Naive B cell (primary cell): Measurements from ENCODE around the gene WDR93. TPM values are rescaled to one million over a fixed set of nuclear protein-coding genes. Genes with fewer than 3 reads are reported as not detected.

Source experiments
- ATAC-seq, 2 donors: fragments of 150-1000 bp; cut with Tn5 transposase; 2 replicates each; pipeline ENCODE4 v1.10.0; 2021; ENCODE audit warnings: low read depth in 2 of 2, mild to moderate bottlenecking in 2 of 2, moderate library complexity in 2 of 2
- DNase-seq: peaks from one replicate; pipeline ENCODE4 v3.0.0; 2022
- H3K27ac Mint-ChIP-seq, 6 donors: one replicate each; pipeline ENCODE4 v1.8.0; 2020 to 2022; ENCODE audit warnings: mild to moderate bottlenecking in 6 of 6, mixed read lengths in 6 of 6, moderate library complexity in 5 of 6, inconsistent platforms in 2 of 6
- H3K27me3 Mint-ChIP-seq, 3 donors: one replicate each; pipeline ENCODE4 v1.8.0; 2021 to 2022; ENCODE audit warnings: mixed read lengths in 3 of 3, mild to moderate bottlenecking in 1 of 3
- H3K36me3 Mint-ChIP-seq, 2 donors: one replicate each; pipeline ENCODE4 v1.8.0; 2020 to 2022; ENCODE audit warnings: mixed read lengths in 2 of 2, inconsistent platforms in 1 of 2, mild to moderate bottlenecking in 1 of 2
- H3K4me1 Mint-ChIP-seq, 3 donors: one replicate each; pipeline ENCODE4 v1.8.0; 2020 to 2022; ENCODE audit warnings: mixed read lengths in 3 of 3, inconsistent platforms in 1 of 3, mild to moderate bottlenecking in 1 of 3, moderate library complexity in 1 of 3
- H3K4me3 Mint-ChIP-seq, 8 donors: one replicate each; pipeline ENCODE4 v1.8.0; 2020 to 2022; ENCODE audit warnings: mild to moderate bottlenecking in 8 of 8, mixed read lengths in 8 of 8, moderate library complexity in 8 of 8, inconsistent platforms in 2 of 8
- H3K9me3 Mint-ChIP-seq, 7 donors: one replicate each; pipeline ENCODE4 v1.8.0; 2020 to 2022; ENCODE audit warnings: mixed read lengths in 7 of 7, mild to moderate bottlenecking in 5 of 7, inconsistent platforms in 2 of 7, moderate library complexity in 1 of 7
- polyA plus RNA-seq, 6 donors: library from polyadenylated mRNA; unstranded; fragments of 300-500 nt; fragmentation: Illumina TruSeq; gene quantifications; one replicate each; pipeline ENCODE4 v1.2.3, GENCODE V29; 2021; ENCODE audit warnings: low read depth in 6 of 6

The WDR93 gene
- polyA plus RNA-seq: not detected

DNA sequence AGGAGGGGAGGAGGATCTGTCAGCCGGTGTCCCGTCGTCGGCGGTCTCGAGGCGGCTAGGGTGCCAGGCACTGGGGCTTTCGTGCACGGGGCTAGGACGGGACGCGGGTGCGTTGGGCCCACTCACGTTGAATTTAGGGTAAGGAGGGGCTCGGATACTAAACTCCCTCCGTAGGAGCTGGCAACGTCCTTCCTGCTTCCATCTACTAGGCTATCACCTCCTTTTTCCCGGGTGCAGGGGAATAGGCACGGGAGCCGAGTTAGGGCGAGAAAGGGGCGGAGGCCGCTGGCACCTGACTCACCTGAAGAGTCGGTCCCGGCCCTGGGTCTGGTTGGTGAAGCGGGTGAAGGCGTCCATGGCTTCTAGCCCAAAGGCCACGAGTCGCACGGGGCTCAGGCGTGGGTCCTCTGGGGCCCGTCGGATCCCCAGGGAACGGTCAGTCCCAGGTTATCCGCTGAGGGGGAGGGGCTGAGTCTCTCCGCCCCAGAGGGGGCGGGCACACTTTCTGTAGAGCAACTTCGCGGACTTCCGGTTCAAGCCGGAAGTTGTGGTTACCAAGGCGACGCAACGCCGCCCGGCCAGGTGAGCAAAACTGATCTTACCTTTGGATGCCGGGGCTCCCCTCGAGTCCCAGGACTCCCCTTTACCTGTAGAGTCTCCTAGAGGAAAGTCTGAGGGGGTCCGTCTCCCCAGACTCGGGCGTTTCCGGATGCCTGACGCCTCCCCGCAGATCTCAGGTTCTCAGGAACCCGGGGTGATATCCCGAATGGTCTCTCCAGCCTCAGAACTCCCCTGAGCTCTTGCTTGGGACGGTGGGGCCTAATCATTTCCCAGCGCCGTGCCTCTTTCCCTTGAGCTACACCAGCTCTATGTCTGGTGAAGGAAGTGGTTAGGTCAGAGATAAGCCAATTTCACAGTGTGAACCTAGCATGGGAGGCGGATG lies at the start of gene WDR93, which contains the start of gene PEX11A:
TSS of gene WDR93 (plus strand) at position 536 of the 943 bp plus-strand sequence. CDS start 10,936 bp downstream, outside the sequence.
TSS of gene PEX11A (minus strand) at position 479 of the 943 bp plus-strand sequence. CDS start at position 357, 122 bp downstream.
- Mint-ChIP-seq H3K9me3 (peaks cover 0 to 3% (median 0%) of the 10 kb centered on the region in 7 donors), H3K27ac (peak within 1 kb of the TSS in 5 of 6 donors; percentile 33 to 95 (median 56)), H3K4me1 (peaks cover 5 to 15% (median 12%) of the 10 kb centered on the region in 3 donors), H3K36me3 (peaks cover 1 to 3% of the 10 kb centered on the region in 2 donors), H3K27me3 (no peaks in the 10 kb centered on the region), H3K4me3 (peak within 1 kb of the TSS; percentile 83 to 96 (median 89))
- DNase-seq: peak; percentile 63
- peak; percentile 82 to 94 for ATAC-seq

DNA sequence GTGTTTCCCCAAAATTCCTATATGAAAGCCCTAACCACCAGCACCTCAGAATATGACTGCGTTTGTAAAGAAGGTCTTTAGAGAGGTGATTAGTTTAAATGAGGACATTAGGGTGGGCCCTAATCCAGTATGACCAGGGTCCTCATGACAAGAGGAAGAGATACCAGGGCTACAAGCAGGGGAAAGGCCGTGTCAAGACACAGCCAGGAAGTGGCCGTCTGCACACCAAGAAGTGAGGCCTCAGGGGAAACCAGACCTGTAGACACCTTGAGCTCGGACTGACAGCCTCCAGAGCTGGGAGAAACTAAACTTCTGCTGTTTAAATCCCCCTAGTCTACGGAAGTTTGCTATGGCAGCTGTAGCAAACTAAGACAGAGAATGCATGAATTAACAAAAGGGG lies 49.6 kb upstream of the WDR93 start:
- peak overlapping the region in 1 of 6 donors; percentile 42 for H3K27ac Mint-ChIP-seq
- no peaks in the 10 kb centered on the region for H3K27me3 Mint-ChIP-seq
- ATAC-seq (no peak), DNase-seq (no peak)
- no peaks in the 10 kb centered on the region for H3K9me3 Mint-ChIP-seq
- no peaks in the 10 kb centered on the region for H3K4me1 Mint-ChIP-seq
- no peak overlapping the region for H3K4me3 Mint-ChIP-seq
- H3K36me3 Mint-ChIP-seq: no peaks in the 10 kb centered on the region

DNA sequence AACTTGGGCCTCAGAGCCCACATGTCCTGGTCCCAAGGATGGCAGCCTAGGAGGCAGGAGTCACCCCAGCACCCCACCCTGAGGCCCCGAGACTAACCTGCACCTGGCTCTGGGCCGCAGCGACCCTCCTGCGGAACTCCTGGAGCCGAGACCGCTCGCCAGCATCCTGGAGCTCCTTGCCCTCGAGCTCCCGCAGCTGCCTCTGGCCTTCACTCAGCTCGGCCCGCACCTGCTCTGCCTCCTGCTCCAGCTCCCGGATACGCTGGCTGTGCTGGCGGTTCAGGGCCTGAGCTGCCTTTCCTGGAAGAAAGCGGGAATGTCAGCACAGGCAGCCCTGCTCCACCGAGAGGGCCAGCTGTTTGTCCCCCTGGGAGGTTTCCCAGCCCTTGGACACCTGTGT lies 48.5 kb upstream of the WDR93 start:
- no peaks in the 10 kb centered on the region for H3K9me3 Mint-ChIP-seq
- H3K36me3 Mint-ChIP-seq: no peaks in the 10 kb centered on the region
- H3K4me3 Mint-ChIP-seq: peak overlapping the region in 1 of 8 donors; percentile 20
- DNase-seq (no peak), ATAC-seq (no peak)
- peaks cover under 1 to 2% (median 1%) of the 10 kb centered on the region in 3 donors for H3K4me1 Mint-ChIP-seq
- no peak overlapping the region for H3K27ac Mint-ChIP-seq
- H3K27me3 Mint-ChIP-seq: peaks cover 0 to 6% (median 3%) of the 10 kb centered on the region in 3 donors

DNA sequence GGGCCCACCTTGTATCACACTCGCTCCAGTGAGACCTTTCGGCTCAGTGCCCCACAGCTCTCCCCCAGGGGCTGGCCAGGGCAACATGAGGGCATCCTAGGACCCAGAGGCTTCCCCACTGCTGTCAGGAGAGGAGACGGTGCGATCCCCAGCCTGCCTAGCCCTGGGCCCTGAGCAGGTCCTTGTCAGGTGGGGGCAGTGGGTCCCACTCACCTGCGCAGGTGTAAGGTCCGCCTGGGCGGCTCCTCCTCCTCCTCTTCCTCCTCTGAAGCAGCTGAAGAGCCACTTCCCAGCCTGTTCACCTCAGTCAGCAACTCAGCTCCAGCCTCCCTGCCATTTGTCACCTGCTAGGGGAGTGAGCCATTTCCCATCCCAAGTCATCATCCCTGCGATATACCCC lies 44.9 kb upstream of the WDR93 start:
- H3K4me3 Mint-ChIP-seq: peak overlapping the region in 1 of 8 donors; percentile 44
- peak overlapping the region in 1 of 6 donors; percentile 15 for H3K27ac Mint-ChIP-seq

DNA sequence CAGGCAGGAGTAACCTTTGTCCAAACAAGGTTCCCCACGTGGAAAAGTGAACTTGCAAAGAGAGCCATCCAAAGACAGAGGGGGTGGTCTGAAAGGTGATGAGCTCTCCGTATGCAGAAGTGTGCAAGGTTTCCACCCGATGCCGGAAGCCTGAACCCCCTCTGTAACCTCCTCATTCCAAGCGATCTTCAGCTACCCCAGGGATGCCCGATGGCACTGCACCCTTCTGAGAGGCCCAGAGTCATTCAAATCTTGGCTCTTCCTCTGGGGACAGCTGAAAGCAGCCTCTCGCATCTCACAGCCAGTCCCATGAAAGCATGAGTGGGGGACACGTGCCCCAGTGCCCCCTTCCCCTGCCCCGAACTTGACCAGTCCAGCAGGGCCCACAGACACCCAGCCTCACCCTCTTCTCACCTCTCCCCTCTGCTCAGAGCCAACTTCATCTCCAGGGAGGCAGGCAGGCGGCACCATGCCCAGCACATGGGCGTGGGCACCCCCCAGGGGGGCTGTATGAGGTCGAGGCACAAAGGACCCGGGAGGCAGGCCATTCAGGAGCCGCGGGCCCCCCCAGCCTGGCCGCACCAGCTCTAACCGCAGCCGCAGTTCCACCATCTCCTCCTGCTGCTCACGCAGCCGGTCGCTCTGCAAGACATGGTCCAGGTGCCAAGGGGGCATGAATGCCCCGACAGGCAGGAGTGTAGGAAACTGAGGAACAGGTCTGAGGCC lies 44.0 kb upstream of the WDR93 start:
- Mint-ChIP-seq H3K36me3 (no peaks in the 10 kb centered on the region), H3K27ac (no peak overlapping the region), H3K4me3 (no peak overlapping the region), H3K9me3 (no peaks in the 10 kb centered on the region), H3K4me1 (peaks cover 4 to 8% (median 4%) of the 10 kb centered on the region in 3 donors), H3K27me3 (peaks cover 0 to 10% (median 6%) of the 10 kb centered on the region in 3 donors)
- ATAC-seq (no peak), DNase-seq (no peak)

More for the DNA sequence above, 44.9 kb upstream of the WDR93 start:
- peaks cover 4 to 8% (median 4%) of the 10 kb centered on the region in 3 donors for H3K4me1 Mint-ChIP-seq
- no peak for ATAC-seq
- no peaks in the 10 kb centered on the region for H3K36me3 Mint-ChIP-seq
- no peaks in the 10 kb centered on the region for H3K9me3 Mint-ChIP-seq
- no peak for DNase-seq
- peaks cover 0 to 10% (median 6%) of the 10 kb centered on the region in 3 donors for H3K27me3 Mint-ChIP-seq

DNA sequence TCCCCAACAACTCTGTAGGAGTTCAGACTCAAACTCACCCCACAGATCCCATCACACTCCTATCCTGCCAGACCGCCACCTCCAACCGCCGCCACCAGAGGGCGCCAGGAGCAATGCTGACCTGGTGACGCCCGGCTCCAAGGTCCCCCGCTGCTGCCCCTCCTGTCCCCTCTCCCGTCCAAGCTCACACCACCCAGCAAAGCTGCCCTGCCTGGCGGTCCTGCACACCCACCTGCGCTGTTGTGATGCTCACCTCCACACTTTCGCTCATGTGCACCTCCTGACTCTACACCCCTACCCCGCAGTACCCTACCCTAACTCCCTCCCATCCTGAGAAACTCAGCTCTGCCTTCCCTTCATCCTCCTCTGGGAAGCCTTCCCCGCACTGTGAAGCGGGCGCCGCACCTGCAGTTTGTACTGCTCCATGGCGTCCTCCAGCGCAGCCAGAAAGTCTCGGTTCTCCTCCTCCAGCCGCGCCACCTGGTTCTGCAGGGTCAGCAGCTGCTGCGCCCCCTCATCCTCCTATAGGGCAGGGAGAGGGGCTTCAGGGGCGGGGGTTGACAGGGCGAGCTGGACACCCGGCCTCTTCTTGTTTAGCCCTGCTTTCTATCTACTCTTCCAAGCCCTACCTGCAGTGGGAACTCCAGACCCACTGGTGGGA lies 43.3 kb upstream of the WDR93 start:
- DNase-seq (peak; percentile 14), ATAC-seq (no peak)
- Mint-ChIP-seq H3K4me3 (no peak overlapping the region), H3K4me1 (peaks cover 4 to 8% (median 4%) of the 10 kb centered on the region in 3 donors), H3K9me3 (no peaks in the 10 kb centered on the region), H3K27ac (no peak overlapping the region), H3K27me3 (peaks cover 0 to 13% (median 12%) of the 10 kb centered on the region in 3 donors), H3K36me3 (no peaks in the 10 kb centered on the region)

DNA sequence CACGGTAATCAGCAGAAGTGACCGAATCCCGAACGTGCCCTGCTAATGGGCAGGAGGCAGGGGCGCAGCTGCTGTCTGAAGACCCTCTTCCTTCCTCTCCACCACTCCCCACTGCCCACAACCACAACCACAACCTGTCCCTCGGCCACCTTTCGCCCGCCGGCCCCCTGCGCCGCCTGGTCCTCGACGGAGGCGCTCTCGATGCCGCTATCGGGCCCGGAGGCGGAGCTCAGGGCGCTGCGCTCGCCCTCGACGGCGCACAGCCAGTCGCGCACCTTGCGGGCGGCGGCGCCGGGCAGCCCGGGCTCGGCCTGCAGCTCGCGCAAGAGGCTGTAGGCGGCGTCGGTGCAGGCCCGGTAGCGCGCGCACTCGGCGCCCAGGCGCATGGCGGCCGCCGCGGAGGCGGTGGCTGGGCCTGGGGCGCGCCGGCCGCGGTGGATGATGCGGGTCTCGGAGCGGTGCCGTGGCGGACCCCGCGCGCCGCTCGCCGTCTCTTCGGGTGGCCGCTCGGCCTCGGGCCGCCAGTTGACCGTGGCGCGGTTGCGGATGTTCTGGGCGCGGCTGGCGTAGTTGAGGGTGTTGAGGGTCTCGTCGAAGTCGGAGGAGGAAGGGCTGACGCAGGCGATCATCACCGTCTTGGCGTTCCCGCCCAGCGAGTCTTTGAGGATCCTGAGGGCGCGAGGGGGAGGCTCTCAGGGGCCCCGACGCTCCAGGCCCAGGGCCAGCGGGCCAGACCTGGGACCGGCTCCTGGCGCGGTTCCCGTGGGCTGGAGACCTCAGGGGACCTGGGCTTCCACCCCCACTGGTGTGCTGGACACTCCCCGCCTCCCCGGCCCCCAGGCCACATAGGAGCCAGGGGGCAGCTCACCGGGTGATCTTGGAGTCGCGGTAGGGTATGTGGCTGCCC lies 42.3 kb upstream of the WDR93 start:
- H3K9me3 Mint-ChIP-seq: no peaks in the 10 kb centered on the region
- H3K27ac Mint-ChIP-seq: no peak overlapping the region
- no peak for ATAC-seq
- no peaks in the 10 kb centered on the region for H3K36me3 Mint-ChIP-seq
- peaks cover 4 to 22% (median 22%) of the 10 kb centered on the region in 3 donors for H3K27me3 Mint-ChIP-seq
- peaks cover 4 to 8% (median 6%) of the 10 kb centered on the region in 3 donors for H3K4me1 Mint-ChIP-seq
- no peak overlapping the region for H3K4me3 Mint-ChIP-seq
- no peak for DNase-seq

DNA sequence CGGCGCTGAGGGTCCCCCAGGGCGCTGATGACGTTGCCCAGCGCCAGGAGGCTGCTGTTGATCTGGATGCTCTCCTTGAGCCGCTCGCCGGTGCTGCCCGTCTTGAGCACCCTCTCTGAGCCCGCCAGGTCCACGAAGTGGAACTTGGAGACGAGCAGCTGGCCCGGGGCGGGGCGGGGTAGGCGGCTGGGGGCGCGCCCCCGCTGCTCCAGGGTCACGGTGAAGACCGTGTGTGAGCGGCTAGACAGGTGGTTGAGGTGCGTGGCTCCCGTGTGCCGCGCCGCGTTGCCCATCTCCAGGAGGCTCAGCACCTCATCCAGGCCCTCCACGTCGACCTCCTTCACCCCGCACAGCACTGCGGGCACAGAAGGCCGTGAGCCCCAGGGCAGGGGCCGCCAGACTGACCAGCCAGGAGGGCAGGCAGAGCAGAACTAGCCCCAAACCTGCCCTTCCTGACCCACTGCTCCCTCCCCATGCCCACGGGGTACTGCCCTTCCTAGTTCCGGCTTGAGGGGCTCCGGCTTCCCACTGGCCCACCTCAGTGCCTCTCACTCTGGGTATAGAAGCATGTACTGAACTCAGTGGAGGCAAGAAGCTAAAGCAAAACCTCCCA lies 41.5 kb upstream of the WDR93 start:
- peaks cover 4 to 9% (median 7%) of the 10 kb centered on the region in 3 donors for H3K4me1 Mint-ChIP-seq
- ATAC-seq: no peak

DNA sequence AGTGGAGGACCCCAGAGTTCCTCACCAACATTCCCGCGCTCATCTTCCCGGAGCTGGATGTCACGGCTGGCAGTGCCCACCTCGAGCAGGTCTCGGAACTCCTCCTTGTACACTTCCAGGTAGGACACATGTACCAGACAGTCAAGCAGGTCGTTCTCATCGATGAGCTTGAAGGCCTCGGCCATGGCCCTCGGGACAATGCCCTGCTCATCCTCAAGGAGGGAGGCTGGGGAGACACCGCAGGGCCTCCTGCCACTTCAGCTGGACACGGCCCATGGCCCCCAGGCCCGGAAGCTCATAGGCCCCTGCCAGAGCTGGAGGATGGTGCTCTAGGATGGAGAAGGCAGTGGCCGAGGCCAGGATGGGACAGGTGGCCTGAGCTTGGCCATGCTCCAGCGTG lies 40.9 kb upstream of the WDR93 start:
- Mint-ChIP-seq H3K9me3 (no peaks in the 10 kb centered on the region), H3K36me3 (no peaks in the 10 kb centered on the region), H3K4me1 (peaks cover 10 to 15% (median 13%) of the 10 kb centered on the region in 3 donors), H3K27me3 (peaks cover 12 to 36% (median 33%) of the 10 kb centered on the region in 3 donors), H3K27ac (no peak overlapping the region), H3K4me3 (no peak overlapping the region)
- no peak for ATAC-seq
- no peak for DNase-seq

More for the DNA sequence above, 41.5 kb upstream of the WDR93 start:
- Mint-ChIP-seq H3K36me3 (no peaks in the 10 kb centered on the region), H3K27ac (no peak overlapping the region), H3K9me3 (no peaks in the 10 kb centered on the region), H3K4me3 (no peak overlapping the region), H3K27me3 (peaks cover 6 to 30% (median 27%) of the 10 kb centered on the region in 3 donors)
- DNase-seq: no peak

DNA sequence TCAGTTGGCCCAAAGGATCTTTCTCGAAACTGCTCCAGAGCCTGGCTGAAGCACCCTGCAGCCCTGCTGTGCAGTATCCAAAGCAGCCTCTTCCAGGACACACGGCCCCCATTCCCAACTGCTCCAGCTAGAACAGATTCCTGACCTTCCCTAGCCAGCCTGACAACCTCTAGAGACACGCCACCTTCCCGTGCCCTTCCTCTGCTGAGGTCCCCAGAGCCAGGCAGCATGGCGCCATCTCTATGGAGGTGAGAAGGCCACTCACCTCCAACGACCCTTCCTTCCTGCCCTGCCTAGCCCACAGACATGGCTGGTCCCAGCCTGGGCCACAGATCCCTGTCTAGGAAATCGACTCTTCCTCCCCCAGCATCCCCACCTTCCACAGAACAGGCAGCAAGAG lies 38.5 kb upstream of the WDR93 start:
- DNase-seq: no peak
- Mint-ChIP-seq H3K27me3 (peaks cover 21 to 51% (median 42%) of the 10 kb centered on the region in 3 donors), H3K4me1 (peaks cover 14 to 20% (median 14%) of the 10 kb centered on the region in 3 donors), H3K36me3 (peaks cover 0 to 4% of the 10 kb centered on the region in 2 donors), H3K27ac (no peak overlapping the region), H3K9me3 (no peaks in the 10 kb centered on the region), H3K4me3 (peak overlapping the region in 1 of 8 donors; percentile 44)
- no peak for ATAC-seq

DNA sequence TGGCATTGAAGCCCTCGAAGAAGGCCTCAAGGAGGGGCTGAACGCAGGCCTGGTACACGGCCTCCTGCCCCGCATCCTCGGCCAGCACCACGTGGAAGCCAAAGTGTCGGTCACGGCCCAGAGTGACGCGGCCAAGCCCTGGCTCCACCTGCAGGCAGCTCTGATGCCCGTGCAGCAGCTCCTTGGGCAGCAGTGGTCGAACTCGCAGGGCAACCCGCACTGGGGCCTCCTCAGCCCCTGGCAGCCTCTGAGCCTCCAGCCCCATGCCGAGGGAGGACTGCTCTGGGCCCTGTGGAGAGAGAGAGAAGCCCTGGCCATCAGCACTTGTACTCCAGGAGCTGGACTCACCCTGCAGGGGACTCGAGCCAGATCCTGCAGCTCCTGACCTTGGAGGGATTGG lies 37.9 kb upstream of the WDR93 start:
- Mint-ChIP-seq H3K27me3 (peaks cover 26 to 53% (median 41%) of the 10 kb centered on the region in 3 donors), H3K36me3 (peaks cover 0 to 4% of the 10 kb centered on the region in 2 donors), H3K4me1 (peaks cover 9 to 18% (median 12%) of the 10 kb centered on the region in 3 donors), H3K9me3 (no peaks in the 10 kb centered on the region), H3K27ac (no peak overlapping the region), H3K4me3 (no peak overlapping the region)
- no peak for DNase-seq
- no peak for ATAC-seq

DNA sequence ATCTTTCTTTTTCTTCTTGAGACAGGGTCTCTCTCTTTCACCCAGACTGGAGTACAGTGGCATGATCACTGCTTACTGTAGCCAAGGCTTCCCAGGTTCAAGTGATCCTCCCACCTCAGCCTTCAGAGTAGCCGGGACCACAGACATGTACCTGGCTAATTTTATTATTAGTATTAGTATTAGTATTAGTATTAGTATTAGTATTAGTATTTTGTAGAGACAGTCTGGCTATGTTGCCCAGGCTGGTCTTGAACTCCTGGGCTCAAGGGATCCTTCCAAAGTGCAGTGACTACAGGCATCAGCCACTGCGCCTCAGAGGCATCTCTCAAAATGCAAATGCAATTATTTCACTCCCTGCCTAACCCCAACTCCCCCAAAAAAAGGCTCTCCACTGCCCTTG lies 37.0 kb upstream of the WDR93 start:
- Mint-ChIP-seq H3K27me3 (peaks cover 30 to 59% (median 46%) of the 10 kb centered on the region in 3 donors), H3K36me3 (peaks cover 0 to 4% of the 10 kb centered on the region in 2 donors), H3K9me3 (no peaks in the 10 kb centered on the region), H3K4me1 (peaks cover 9 to 17% (median 12%) of the 10 kb centered on the region in 3 donors), H3K27ac (no peak overlapping the region), H3K4me3 (peak overlapping the region in 2 of 8 donors; percentile 42 to 54)
- DNase-seq (no peak), ATAC-seq (no peak)
